MV-4-11 (cell line): Measurements from ENCODE around the gene ZEB2.

Source experiments
- DNase-seq: peaks from one replicate; lab custom pipeline; 2025; lab: John Stamatoyannopoulos, UW

ZEB2 gene

GRCh38 chr2:144421606-144422510, 98.1 kb downstream of the ZEB2 start:
- no peak for DNase-seq

- DNase-seq: no peak
Measured at GRCh38 chr2:144419218-144419617, 100.7 kb downstream of the ZEB2 start.

- no peak for DNase-seq
Measured at GRCh38 chr2:144415386-144415785, 104.5 kb downstream of the ZEB2 start.

- peak; percentile 97 for DNase-seq
Measured at GRCh38 chr2:144414324-144414845, 105.5 kb downstream of the ZEB2 start.

DNA sequence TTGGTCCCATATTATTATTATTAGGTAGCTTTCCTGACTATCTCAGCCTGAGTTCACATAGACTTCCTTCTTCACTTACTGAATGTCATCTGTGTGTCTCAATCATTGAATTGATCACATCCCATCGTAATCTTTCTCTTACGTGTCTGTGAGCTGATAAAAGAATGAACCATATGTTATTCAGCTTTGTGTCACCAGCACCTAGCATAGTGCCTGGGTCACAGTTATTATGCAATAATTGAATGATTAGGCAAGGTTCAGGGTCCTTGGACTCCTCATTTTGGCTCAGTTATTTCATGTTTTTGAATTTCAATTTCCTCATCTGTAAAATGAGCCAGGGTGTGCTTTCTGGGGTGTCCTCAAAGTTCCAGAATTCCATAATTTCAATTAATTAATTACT, 107.2 kb downstream of the ZEB2 start:
- peak; percentile 55 for DNase-seq

GRCh38 chr2:144411473-144411872, 108.4 kb downstream of the ZEB2 start:
- no peak for DNase-seq

GRCh38 chr2:144409241-144409640, 110.7 kb downstream of the ZEB2 start:
- no peak for DNase-seq

GRCh38 chr2:144407262-144407661, 112.7 kb downstream of the ZEB2 start:
- DNase-seq: no peak

GRCh38 chr2:144405982-144406788, 113.7 kb downstream of the ZEB2 start:
- DNase-seq: peak; percentile 32

GRCh38 chr2:144405321-144405720, 114.6 kb downstream of the ZEB2 start:
- no peak for DNase-seq

DNA sequence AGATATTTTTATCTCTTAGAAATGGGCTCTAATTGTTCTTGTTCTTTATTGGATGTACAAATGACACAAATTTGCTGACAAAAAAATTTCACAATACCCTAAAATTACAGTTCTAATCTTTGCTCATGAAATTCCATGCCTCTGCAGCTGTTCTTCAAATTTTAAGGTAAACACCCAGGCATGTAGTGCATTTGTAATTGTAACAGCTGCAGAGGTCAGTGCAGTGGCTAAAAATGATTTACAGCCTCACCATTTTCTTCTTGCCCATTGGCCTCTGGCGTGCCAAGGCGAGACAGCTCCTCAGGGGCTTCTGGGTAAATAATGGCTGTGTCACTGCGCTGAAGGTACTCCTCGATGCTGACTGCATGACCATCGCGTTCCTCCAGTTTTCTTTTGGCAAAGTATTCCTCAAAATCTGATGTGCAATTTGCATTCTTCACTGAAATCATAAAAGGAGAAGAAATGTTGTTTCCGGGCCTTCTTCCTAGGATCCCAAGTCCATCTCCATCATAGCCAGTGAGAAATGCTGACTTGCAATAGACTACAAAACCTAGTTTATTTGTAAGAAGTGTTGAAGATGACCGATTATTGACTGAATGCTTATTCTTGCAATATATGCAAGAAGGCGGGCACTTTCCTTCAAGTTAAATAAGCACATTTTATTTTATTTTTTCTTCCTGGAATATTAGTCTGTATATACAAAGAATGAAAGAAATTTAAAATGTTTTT, 115.2 kb downstream of the ZEB2 start:
- DNase-seq: no peak

- DNase-seq: no peak
Measured at GRCh38 chr2:144403933-144404332, 116.0 kb downstream of the ZEB2 start.

- DNase-seq: no peak
Measured at GRCh38 chr2:144402251-144402650, 117.7 kb downstream of the ZEB2 start.

- DNase-seq: no peak
Measured at GRCh38 chr2:144401036-144401435, 118.9 kb downstream of the ZEB2 start.

- no peak for DNase-seq
Measured at GRCh38 chr2:144396318-144396717, 123.6 kb downstream of the ZEB2 start.

DNA sequence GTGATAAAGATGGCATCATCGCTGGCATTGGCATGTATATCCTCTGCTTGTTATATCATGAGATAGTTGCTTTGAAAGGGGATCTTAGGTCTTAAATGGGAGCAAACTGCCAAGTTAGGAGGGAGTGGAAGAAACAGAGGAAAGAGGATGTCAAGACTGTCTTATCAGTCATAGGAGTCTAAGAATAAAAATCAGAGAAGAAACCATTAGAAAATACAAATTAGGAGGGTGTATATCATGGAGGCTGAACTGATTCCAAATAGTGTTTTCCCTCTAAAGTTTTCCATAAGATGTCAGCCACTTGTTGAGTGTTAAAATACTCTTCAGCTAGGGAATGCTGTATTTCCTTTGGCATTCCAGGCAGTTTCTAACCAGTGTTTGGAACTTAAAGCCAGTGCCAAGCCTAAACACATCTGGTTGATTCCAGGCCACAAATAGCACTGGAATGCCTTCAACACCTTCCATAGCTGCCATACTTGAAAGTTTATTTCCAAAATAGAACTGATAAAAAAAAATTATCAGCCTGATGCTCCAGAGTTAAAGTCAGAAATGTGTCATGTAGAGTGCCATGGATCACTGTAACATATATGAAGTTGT, 129.4 kb downstream of the ZEB2 start:
- no peak for DNase-seq

DNA sequence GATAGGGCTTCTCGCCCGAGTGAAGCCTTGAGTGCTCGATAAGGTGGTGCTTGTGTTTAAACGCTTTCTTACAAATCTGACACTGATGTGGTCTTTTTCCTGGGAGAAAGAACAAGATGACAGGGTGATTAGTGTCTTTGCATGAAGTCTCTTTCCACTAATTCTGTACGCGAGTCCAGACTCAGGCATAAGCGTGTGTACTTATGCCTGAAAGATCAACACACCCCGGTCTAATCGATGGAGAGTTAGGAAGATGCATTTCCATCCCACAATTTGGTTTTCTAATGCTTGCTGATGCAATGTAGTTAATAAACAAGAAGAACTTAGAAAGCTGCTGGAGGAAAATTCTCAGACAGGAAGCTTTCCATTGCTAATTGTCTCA, 130.0 kb downstream of the ZEB2 start:
- no peak for DNase-seq

GRCh38 chr2:144389151-144389929, 130.6 kb downstream of the ZEB2 start:
- DNase-seq: no peak

GRCh38 chr2:144385381-144385780, 134.5 kb downstream of the ZEB2 start:
- DNase-seq: no peak

GRCh38 chr2:144383571-144384100, 136.3 kb downstream of the ZEB2 start:
- peak; percentile 35 for DNase-seq

DNA sequence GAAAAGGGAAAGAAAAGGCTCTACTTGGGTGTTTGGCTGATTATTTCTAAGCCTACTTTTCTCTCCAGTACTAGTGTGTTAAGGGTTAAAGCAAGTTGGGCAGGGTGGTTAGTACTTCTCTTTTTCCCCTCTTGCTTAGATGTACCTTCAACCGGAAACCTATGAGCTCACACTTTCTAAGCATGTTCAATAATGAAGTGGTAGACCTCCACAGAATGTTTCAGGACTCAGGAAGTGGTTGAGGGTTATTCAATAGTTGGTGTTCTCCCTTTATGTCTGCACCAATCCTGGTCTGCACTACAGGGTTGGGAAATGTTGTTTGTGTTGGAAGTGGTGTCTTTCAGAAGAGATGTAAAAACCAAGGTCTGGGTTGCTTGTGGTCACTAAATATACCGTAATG, 137.1 kb downstream of the ZEB2 start:
- peak; percentile 97 for DNase-seq
